ENCODE results near the gene PRR30.
"Not testable (repeated sequence)": the region's sequence is repeated elsewhere in the genome, so short reads cannot be mapped to it uniquely, and the experiment has no call there.

The PRR30 gene

DNA sequence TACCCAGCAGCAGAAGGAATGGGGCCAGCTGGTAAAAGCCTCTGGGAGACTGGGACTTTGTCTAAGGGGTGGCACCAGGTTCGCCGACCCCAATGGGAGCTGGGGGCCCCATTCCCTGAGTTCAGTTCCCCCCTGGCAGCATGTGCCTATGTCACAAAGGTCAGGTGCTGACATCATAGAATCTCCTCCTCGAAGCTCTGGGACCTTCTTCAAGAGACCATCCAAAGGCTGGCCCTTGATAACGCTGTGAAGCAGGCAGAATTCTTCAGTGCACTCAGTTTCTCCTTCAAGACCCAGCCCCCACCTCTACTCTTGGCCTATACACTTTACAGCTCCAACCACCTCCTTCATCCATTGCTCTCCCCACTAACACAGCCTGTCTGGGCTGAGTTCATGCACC, at the start of gene PRR30:
Gene PRR30 (minus strand): TSS at position 101 of the 400 bp plus-strand sequence. CDS start 1,081 bp downstream, outside the sequence.
- no peak for DNase-seq

DNA sequence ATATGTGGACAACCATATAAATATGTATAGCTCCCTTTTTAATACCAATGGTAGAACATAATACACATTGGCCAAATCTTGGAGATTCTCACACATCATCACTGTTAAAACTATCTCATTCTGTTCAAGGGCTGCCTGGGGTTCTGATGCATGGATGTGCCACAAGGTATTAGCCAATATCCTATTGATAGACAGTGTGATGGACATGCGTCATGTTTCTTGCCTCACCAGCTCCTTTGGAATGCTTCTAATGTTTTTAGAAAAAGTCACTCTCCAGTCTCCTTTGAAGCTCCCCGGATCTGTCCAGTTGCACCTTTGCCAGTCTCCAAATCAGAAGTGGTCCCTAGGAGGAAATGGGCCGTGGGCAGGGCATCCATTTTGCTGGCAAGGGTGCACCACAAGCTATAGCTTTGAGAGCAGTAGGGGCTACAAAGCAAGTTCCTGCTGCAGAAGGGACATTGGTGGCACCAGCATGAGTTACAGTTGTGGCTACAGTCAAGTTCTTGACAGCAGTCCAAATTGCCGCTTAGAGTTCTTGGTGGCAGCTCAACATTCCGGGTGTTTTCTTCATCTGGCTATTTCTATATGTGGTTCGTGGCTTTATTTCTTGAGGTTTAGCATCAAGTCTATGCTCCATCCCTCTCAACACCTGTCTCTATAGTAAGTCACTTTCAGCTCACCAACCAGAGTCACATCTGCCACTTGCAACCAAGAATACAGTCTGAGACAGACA, 47.6 kb upstream of the PRR30 start:
- DNase-seq, result no peak

DNA sequence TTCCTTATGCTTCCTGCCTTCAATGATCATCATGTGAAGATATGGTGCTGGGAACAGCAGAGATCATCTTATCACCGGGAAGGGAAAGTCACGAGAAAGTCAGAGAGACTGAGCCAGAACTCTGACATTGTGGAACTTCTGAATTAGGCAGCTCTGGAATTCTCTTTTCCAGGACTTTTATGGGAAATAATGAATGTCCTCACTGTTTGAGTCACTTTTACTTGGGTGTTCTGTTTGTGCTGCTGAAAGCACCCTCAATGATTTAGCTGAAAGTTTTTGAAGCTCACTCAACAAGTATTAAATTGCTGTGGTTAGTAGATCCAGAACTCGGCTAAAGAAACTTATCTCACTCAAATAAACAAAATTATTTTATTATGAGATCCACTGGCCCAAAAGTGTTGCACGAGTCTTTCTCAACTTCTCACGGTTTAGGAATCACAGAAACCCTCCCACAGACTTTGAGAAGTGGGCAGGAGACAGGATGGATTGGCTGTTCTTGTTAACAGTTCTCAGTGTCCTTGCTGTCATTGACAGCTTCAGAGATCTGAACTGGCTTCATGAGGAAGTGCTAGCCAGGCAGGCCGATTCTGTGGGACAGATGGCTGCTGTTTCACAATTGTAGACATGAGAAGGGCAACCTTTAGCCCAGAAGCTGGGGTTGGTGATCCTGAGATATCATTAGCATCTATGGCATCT, 46.3 kb upstream of the PRR30 start:
- DNase-seq, result no peak

DNA sequence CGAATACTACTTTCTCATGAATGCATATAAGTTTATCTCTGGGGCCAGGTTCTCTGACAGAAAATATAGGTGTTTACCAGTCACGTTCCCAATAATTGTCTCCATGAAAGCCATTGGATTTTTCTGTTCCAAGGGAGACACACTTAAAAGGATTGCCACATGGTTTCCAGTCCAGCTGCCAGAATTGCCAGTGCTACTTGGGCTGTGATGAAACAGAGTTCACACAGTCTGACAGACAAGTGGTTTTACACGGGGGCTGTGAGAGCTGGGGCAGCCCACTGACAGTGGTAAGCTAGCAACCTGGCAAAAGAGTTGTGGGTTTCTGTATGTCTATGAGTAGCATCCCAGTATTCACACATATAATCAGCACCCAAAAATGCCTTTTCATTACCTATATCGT, 44.9 kb upstream of the PRR30 start:
- no peak for DNase-seq

DNA sequence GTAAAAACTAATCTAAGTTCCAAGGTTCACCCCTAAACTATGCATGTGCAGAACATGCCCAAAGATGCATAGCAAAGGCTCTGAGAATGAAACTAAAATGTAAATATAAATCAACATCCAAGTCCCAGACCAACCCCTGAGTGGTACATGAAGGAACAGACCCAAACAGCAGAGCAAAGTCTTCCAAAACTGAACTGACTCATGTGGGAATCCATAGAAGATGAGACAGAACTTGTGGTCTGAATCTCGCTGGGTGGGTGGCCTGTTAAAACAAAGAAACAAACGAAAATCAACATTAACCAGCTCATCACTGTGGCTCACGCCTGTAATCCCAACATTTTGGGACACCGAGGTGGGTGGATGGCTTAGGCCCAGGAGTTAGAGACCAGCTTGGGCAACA, 43.1 kb upstream of the PRR30 start:
- no peak for DNase-seq

DNA sequence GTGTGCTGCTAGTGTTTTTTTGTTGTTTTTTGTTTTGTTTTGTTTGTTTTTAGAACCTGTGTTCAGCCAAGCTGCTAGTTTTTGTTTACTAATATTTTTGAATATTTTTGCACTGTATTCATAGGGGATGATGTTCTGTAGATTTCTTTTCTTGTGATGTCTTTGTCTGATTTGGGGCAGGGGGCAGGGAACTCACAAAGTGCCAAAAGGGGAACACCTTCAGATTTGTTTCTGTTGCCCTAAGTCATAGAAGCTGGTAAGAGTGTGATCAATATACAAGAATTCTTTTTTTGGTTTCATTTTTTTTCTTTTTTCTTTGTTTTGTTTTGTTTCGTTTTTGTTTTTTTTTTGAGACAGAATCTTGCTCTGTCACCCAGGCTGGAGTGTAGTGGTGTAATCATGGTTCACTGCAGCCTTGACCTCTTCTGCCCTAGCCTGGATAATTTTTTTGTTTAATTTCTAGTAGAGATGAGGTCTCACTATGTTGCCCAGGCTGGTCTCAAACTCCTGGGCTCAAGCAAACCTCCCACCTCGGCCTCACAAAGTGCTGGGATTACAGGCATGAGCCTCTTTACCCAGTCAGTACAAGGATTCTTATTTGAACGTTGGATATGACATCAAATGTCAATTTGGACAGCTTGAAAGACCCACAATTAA, 40.3 kb upstream of the PRR30 start:
- DNase-seq, result no peak

DNA sequence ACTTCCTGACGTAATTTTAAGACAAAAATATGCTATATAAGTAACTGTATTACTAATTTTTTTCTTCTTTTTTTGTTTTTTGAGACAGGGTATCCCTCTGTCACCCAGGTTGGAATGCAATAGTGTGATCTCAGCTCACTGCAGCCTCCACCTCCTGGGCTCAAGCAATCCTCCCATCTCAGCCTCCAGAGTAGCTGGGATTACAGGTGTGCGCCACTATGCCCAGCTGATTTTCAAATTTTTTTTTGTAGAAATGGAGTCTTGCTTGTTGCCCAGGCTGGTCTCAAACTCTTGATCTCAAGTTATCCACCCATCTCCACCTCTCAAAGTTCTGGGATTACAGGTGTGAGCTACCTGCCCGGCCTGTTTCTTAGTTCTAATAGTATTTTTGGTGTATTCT, 39.3 kb upstream of the PRR30 start:
- DNase-seq, result no peak

DNA sequence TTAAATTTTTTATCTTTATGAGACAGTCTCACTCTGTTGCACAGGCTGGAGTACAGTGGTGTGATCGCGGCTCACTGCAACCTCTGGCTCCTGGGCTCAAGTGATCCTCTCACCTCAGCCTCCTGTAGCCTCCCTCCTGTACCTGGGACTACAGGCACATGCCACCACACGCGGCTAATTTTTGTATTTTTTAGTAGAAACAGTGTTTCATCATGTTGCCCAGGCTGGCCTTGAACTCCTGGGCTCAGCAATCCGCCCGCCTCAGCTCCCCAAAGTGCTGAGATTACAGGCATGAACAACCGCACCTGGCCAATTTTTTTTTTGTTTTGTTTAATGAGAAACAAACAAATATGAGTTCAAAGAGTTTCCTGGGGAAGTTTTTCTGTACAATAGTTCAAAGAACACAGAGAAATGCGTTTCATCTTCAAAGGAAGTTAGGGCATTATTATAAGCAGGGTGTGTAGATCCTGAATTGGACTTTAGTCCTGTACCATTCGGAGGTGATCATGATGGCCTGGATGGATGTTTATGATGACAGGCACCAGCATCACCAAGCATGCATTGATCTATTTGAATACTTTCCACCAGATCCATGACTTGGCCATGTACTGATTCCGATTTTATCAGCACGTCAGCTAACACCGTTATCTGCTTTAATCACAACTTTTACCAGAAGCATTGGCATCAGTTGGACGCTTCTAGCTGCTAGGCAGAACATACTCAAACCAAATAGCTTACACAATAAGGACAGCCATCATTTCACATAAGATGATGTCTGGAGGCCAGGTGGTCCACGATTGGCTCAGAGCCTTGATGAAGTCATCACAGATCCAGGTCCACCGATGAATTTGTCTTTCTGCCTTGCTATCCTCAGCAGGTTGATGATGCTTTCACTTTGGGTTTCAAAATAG, 38.5 kb upstream of the PRR30 start:
- no peak for DNase-seq

DNA sequence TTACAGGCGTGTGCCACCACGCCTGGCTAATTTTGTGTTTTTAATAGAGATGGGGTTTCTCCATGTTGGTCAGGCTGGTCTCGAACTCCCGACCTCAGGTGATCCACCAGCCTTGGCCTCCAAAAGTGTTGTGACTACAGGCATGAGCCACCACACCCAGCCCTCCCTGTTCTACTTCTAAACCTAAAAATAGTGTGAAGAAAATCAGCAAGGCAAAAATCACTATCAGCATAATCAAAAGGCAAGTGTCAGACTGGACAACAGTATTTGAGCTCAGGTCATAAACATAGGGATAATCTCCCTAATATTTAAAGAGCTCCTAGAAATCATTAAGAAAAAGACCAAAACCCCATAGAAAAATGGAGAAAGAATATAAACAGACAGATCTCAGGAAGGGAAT, 36.6 kb upstream of the PRR30 start:
- DNase-seq, result not testable (repeated sequence)

DNA sequence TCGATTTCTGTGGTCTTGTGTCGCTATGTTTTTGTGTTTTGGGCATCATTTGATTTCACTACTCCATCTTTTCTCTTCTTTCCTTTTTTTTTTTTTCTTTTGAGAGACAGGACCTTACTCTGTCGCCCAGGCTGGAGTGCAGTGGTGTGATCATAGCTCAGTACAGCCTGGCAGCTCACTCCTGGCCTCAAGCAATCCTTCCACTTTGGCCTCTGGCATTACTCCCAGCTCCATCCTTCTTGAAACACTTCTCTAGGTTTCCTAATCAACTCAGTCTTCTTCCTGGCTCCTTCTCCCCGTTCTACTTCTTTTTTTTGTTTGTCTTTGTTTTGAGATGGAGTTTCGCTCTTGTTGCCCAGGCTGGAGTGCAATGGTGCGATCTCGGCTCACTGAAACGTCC, 36.1 kb upstream of the PRR30 start:
- no peak for DNase-seq

DNA sequence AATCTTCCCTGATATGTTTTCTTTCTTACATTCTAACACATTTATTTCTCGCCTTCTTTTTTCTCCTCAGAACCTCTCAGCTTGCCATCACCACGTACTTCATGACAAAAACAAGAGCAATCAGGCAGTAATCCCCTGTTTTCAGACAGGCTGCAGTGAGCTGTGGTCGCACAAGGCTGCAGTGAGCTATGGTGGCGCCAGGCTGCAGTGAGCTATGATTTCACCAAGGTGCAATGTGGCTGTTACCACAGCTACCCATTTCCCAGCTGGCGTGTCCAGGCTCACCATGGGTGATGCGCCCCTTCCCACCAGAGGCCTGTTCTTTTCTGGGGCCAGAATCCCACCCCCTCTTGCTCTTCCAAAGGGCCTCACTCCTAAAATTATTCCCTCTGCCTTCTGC, 35.4 kb upstream of the PRR30 start:
- no peak for DNase-seq

DNA sequence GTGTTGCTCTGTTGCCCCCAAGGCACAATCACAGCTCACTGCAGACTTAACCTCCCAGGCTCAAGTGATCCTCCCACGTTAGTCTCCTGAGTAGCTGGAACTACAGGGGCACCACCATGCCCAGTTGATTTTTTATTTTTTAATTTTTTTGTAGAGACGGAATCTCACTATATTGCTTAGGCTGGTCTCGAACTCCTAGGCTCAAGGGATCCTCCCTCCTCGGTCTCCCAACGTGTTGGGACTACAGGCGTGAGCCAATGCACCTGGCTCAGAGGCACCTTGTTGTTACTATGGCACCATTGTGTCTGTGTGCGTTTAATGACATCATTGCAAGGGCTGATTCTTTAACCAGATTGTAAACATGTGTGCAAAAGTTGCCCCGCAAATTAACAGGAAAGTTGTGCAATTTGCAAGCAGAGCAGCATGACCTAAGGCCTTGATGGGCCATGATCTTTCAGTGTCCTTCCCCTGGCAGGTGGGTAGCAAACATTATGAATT, 32.2 kb upstream of the PRR30 start:
- no peak for DNase-seq

DNA sequence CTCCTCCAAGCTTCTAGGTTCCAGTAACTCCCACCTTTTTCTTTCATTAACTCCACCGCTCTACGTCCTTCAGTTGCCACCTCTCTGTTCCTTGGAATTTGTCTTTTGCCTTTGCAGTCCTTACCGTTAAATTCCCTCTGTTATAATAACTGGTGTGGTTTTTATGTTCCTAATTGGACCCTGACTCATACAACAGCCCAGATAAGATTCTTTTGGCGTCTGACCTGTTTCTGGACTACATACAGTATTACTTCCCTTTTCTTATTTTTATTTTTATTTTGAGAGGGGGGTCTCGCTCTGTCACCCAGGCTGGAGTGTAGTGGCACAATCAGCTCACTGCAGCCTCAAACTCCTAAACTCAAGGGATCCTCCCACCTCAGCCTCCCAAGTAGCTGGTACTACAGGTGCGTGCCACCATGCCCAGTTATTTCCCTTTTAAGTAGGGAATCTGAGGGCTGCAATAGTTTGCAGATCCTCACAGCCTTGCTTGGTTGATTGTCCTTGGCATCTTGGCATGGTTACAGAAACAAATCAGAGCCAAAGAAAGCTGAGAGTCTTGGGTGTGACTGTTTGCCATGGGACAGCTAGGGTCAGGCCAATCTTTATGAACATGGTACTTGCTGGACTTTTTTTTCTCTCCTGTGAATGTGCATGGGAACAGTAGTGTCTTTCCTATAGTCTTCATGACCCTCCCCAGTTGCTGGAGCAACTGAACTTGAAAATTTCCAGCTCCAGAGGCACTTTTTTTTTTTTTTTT, 31.5 kb upstream of the PRR30 start:
- no peak for DNase-seq

DNA sequence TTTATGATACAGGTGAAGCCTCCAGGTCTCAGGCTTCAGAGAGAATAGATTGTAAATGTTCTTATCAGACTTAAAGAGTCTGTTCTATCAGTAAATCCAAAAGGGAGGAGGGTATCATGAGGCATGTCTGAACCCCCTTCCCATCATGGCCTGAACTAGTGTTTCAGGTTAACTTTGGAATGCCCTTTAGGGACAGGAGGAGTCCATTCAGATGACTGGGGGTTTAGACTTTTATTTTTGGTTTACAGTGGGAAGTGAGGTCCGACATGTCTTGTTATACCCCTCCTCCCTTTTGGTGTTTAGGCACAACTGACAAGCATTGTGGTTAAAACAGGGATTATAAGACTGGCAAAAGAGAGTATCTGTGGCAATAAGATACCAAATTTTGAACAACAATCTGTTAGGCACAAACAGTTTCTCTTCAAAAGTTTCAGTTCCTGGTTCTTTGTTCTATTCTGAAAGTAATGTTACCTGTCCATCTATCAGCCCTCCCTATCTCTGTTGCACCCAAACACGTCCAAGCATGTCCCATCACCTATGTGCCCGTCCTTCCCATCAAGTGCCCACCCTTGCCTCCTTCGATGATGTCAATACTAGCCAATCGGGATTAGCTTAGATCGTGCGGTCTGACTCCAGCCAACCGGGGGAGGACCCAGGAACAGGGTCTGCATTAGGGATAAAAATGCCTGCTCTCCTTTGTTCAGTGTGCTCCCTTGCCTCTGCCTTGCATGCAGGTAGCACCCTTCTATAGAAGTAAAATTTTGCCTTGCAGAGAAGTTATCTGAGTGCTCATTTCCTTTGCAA, 26.0 kb upstream of the PRR30 start:
- no peak for DNase-seq

DNA sequence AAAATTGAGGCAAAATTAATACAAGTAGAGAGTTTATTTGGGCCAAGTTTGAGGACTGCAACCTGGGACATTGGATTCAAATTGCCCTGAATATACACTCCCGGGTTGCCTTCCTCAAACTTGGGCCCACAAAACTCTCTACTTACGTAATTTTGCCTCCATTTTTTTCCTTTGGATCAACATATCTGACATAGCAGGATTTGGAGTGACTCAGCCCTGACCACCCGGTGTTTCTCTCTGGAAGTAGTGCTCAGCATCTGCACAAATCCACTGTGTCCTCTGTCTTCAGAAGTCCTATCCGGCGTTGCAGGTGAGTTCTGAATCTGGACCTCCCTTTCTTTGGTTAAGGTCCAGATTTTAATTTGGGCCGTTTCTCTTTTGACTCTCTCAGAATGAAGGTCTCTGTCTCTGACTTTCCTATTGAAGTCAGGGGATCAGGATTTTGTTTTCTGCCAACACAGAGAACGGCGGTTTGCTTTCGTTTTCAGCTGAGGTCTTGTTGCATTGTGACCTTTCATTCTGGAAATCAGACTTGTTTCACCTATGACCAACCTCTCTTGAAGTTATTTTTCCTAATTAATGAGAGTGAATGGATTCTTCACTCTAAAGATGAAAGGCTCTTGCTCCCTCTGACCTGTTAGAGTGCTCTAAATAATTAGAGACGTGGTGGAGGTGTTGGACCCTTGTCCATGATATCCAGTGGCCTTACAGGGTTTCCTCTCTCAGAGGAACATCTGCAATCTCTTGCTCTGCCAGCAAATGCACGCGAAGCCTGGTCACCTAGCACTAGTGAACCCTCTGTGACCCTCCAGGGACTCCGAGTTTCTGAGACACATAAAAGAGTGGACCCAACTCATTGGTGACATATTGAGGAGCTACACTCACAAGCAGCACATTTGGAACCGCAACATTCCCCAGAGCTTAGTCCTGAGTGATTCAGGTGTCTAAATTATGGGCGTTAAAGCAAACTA, 23.2 kb upstream of the PRR30 start:
- no peak for DNase-seq

DNA sequence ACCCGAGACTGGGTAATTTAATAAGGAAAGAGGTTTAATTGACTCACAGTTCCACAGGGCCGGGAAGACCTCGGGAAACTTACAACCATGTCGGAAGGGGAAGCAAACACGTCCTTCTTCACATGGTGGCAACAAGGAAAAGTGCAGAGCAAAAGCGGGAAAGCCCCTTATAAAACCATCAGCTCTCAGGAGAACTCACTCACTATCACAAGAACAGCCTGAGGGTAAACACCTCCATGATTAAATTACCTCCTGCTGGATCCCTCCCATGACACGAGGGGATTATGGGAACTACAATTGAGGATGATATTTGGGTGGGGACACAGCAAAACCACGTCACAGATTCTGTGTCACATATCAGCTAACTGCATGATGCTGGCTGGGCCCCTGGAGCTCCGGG, 21.0 kb upstream of the PRR30 start:
- DNase-seq, result no peak

DNA sequence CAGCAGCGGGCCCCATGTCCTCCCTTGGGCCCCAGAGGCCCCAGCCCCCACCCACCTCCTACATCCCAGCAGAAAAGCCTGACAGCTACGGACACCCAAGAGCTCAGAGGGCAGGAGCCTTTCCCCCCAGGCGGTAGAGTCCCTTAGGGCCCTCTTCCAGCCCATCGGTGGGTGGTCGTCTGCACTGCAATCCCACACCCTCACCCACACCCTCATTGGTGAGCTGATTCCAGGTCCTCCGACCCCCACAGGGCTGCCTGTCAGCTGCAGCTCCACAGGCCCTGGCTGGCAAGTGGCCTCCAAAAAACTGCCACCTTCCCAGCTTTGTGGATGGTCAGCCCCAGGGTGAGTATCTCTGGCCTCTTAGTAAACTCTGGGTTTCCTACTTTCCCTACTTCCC, 20.1 kb upstream of the PRR30 start:
- no peak for DNase-seq

DNA sequence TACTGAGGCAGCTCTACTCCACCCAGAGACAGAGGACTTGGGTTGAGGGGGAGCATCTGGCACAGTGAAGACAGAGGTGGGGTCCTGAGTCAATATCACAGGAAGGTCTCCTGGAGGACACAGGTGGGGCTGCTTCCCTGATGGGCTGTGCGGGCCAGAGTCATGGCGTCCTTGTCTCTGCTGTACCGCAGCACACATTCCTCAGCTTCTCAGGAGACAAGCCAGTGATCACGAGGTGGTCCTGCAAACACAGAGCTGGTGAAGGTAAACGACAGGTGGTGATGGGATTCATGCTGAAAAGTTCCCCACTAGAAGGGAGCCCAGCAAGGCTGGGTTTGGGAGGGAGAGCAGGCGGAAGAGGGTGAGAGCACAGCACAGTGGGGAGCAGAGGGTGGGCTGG, 19.3 kb upstream of the PRR30 start:
- no peak for DNase-seq

DNA sequence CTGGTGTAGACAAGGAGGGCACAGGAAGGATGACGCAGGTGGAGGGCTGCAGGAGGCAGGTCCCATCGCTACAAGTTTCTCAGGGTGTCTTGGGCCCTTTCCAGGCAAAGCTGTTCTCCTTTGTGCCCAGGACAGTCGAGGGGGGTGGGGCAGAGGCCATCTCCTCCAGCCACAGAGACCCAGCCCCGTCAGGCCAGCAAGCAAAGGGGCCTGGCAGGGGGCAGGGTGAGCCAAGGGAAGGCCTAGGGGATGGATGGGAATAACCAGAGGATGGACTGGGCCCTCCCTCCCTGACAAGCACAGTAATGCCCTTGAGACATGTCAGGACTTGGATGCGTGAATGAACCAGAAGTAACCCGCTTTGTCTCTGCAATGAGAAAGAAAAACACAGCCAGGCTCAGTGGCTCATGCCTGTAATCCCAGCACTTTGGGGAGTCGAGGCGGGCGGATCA, 15.9 kb upstream of the PRR30 start:
- DNase-seq, result no peak

DNA sequence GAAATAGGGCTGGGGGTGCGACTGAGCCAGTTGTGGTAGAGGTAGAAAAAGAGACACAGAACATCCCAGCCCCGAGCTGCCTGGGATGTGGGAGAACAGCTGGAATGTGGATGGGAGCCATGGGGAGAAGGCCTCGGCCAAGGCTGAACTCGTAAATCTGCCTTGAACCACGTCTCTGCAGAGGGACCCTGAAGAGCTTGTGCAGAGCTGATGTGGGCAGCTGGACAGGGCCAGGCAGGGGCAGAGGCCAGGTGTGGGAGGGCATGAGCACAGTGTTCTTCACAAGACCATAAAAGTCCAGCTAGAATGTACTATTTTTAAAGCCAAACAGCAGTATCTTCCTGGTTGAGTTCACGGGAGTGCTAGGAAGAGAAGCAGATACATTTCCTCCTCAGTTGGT, 15.3 kb upstream of the PRR30 start:
- DNase-seq, result no peak

Measured in SW 1271 (cell line).